GM12878 (cell line): ENCODE measurements around the gene EFNA2. TPM values are rescaled to one million over a fixed set of nuclear protein-coding genes. Genes with fewer than 3 reads are reported as not detected.

Source experiments
- ATAC-seq: fragments of 200-7000 bp; cut with Tn5 transposase; 3 replicates; pipeline ENCODE4 v1.9.1; 2020; ENCODE audit warnings: mild to moderate bottlenecking, moderate library complexity
- BruUV-seq: library from RNA; stranded (reverse); fragments of 400-500 nt; replicated peaks from 2 replicates; lab custom pipeline; 2021; lab: Mats Ljungman, UMichigan
- CTCF ChIA-PET: fragments of 300-600 bp; sonication (Branson Sonifier 250); formaldehyde crosslinking; extraction: SDS; loops from one replicate; lab custom pipeline; 2021; ENCODE audit warnings: inconsistent platforms; lab: Yijun Ruan, JAX
- POLR2A ChIA-PET: fragments of 350-600 bp; formaldehyde crosslinking; extraction: SDS; loops from one replicate; lab custom pipeline; 2021; ENCODE audit warnings: inconsistent platforms; lab: Charles Lee
- RAD21 ChIA-PET: fragments of 300-600 bp; sonication (Branson Sonifier 250); formaldehyde crosslinking; loops from one replicate; lab custom pipeline; 2023; ENCODE audit warnings: antibody characterized with exemption; ENCODE audit not compliant: unreplicated experiment; lab: Charles Lee
- SMC1A ChIA-PET: fragments of 300-600 bp; sonication (Branson Sonifier 250); formaldehyde crosslinking; loops from one replicate; lab custom pipeline; 2023; ENCODE audit not compliant: unreplicated experiment, uncharacterized antibody; lab: Charles Lee
- DNase-seq: peaks from one replicate; pipeline ENCODE4 v3.0.0-alpha.2; 2011; ENCODE audit warnings: low read depth, low spot score
- FAIRE-seq: peaks from 3 replicates; lab custom pipeline; 2011; peaks lifted over from hg19 to GRCh38; lab: Jason Lieb, UNC
- H2AFZ ChIP-seq: 2 replicates; pipeline ENCODE4 v1.6.0; 2011; ENCODE audit warnings: low read depth, low read length, control low read depth; ENCODE audit not compliant: control insufficient read depth
- H3K27ac ChIP-seq: 2 replicates; pipeline ENCODE4 v1.5.1; 2011; ENCODE audit warnings: control low read depth; ENCODE audit not compliant: control insufficient read depth, insufficient read depth
- H3K27me3 ChIP-seq, 2 experiments: replicated peaks in 1 of 2; 2 replicates each; pipeline versions ENCODE4 v1.6.0 to v1.6.1; 2011; ENCODE audit warnings: low read length in 1 of 2; ENCODE audit not compliant: control insufficient read depth in 2 of 2, insufficient read depth in 2 of 2
- H3K36me3 ChIP-seq, 2 experiments: 2 replicates each; pipeline ENCODE4 v1.5.1; 2011; ENCODE audit warnings: low read length in 1 of 2; ENCODE audit not compliant: control insufficient read depth in 2 of 2, insufficient read depth in 2 of 2
- H3K4me1 ChIP-seq: 2 replicates; pipeline ENCODE4 v1.6.1; 2011; ENCODE audit warnings: mild to moderate bottlenecking, low read length, moderate library complexity, mixed read lengths; ENCODE audit not compliant: control insufficient read depth, insufficient read depth
- H3K4me2 ChIP-seq: 2 replicates; pipeline ENCODE4 v1.6.0; 2011; ENCODE audit warnings: control low read depth; ENCODE audit not compliant: control insufficient read depth, insufficient read depth
- H3K4me3 ChIP-seq: fragments of 200-600 bp; sonication (generic); 2 replicates; pipeline ENCODE4 v1.5.1; 2016
- H3K79me2 ChIP-seq: 2 replicates; pipeline ENCODE4 v1.6.0; 2011; ENCODE audit warnings: low read length; ENCODE audit not compliant: control insufficient read depth, insufficient read depth
- H3K9ac ChIP-seq: 2 replicates; pipeline ENCODE4 v1.8.0; 2011; ENCODE audit warnings: low read length, control low read depth, mixed read lengths; ENCODE audit not compliant: control insufficient read depth, insufficient read depth
- H3K9me3 ChIP-seq: replicated peaks from 3 replicates; pipeline ENCODE4 v1.5.1; 2011; ENCODE audit warnings: mild to moderate bottlenecking, low read length; ENCODE audit not compliant: control insufficient read depth, insufficient read depth
- H4K20me1 ChIP-seq: 2 replicates; pipeline ENCODE4 v1.6.0; 2011; ENCODE audit not compliant: control insufficient read depth, insufficient read depth
- NR2F1 ChIP-seq: fragments of 450-650 bp; conservative IDR thresholded peaks from 2 replicates; pipeline ENCODE4 v1.6.1; 2017; ENCODE audit warnings: mild to moderate bottlenecking
- TCF12 ChIP-seq: IDR thresholded peaks from 2 replicates; pipeline ENCODE4 v1.6.1; 2011; ENCODE audit warnings: low read depth, mild to moderate bottlenecking, low read length
- WRNIP1 ChIP-seq: IDR thresholded peaks from 2 replicates; pipeline ENCODE4 v1.6.1; 2011; ENCODE audit warnings: low read depth, low read length, improper control_type of control experiment, borderline replicate concordance
- WGBS: methylation state at CpG from one replicate; pipeline ENCODE4 v1.1.6; 2016; ENCODE audit warnings: low lambda C conversion rate; ENCODE audit not compliant: insufficient replicate concordance, insufficient coverage; ENCODE audit errors: missing lambda C conversion rate; 5-methylcytosine and 5-hydroxymethylcytosine counted together
- in situ Hi-C: fragments of 300-500 bp; cut with MboI; formaldehyde crosslinking; loops from 9 replicates; pipeline ENCODE4 v1.14.3; 2018; ENCODE audit warnings: mixed read lengths
- intact Hi-C: fragments of 100-400 bp; cut with micrococcal nuclease; formaldehyde crosslinking; loops from one replicate; pipeline ENCODE4 v1.14.2; 2022; ENCODE audit not compliant: unreplicated experiment
- polyA plus RNA-seq, 11 experiments: library from polyadenylated mRNA; depleted of rRNA in 4 of 11; unstranded in 6 of 11; stranded (reverse) in 5 of 11; fragments of >200 nt; fragmentation: Nextera tagmentation in 4 of 11; fragmentation: Illumina TruSeq in 1 of 11; extraction: Ambion mirVana in 4 of 11; extraction: Trizol in 1 of 11; gene quantifications; 1 replicate in 1 of 11; 2 replicates in 10 of 11; pipeline versions ENCODE4 v1.2.1 to v1.2.3, GENCODE V29; 2011 to 2016; ENCODE audit warnings: inconsistent platforms in 2 of 11, missing spikeins in 2 of 11, low read depth in 1 of 11
- total RNA-seq, 4 experiments: library from RNA; depleted of rRNA in 3 of 4; stranded (reverse); fragments of >200 nt in 3 of 4; fragmentation: Illumina TruSeq in 1 of 4; extraction: Trizol in 1 of 4; gene quantifications; 2 replicates each; pipeline versions ENCODE4 v1.2.1 to v1.2.3, GENCODE V29; 2013 to 2021

Gene EFNA2
- total and polyA plus RNA-seq, 10 of the 15 experiments (the other 5 are each of a cell fraction or from before 2014, with no cell fraction given): not detected

DNA sequence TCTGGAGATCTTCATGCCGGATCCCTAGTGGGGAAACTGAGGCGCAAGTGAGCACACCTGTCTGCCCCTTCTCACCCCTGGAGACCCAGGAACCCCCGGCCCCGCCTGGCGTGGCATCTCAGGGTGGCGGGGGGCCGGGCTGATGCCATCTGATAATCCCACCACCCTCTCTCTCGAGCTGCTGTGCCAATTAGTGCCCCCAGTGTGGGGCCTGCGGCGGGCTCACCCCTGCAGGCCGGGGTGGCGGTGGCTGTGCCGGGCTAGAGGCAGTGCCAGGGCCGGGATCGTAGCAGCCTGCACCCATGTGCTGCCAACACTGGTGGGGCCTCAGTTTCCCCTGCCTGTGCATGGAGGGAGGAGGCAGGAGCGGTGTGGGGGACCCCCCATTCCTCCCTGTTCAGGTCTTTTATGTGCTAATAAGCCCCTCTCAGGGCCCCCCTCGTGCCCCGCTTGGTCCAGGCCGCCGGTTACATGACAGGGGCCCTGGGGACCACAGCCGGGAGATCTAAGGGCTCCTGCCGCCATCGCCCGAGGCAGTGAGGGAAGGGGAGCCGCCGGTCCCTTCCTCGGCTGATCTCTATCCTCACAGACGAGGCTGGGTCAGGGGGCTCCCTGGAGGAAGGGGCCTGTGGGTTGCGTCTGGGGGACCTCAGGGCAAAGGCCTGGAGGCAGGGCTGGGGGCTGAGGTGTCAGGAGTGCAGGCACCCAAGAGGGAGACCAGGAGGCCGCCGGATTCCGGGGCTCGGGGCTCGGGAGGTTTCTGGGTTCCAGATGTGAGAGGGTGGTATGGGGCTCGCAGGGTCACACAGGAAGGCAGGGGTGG, 8.3 kb downstream of the EFNA2 start:
- Histone ChIP-seq H3K27me3 (no peaks in the 10 kb centered on the region), H3K4me1 (peaks cover 16% of the 10 kb centered on the region), H3K4me3 (no peak overlapping the region), H3K27ac (no peak overlapping the region), H3K9ac (no peak overlapping the region), H2AFZ (no peak overlapping the region), H3K36me3 (no peaks in the 10 kb centered on the region)
- DNase-seq: no peak
- in situ Hi-C loops (no loop called here), intact Hi-C loops (no loop called here)
- POLR2A ChIA-PET: interaction anchor here (0.6 kb wide), 1 partner anchor 788 kb away, joined by 4 read pairs; no protein-coding TSS in a partner anchor
- CTCF ChIA-PET: no interaction called here
- RAD21 ChIA-PET: no interaction called here
- no peak for TF ChIP-seq NR2F1
- TF ChIP-seq TCF12: no peak
- TF ChIP-seq, all 136 proteins: peak for 0
- H3K79me2 ChIP-seq: no peaks in the 10 kb centered on the region
- no peaks in the 10 kb centered on the region for H4K20me1 ChIP-seq
- FAIRE-seq (no peak), ATAC-seq (no peak)
- no TSS peak for BruUV-seq
- 43% methylated on average over 32 of the region's 35 CpGs for WGBS
- SMC1A ChIA-PET: no interaction called here
- no peaks in the 10 kb centered on the region for H3K9me3 ChIP-seq
- no peak overlapping the region for H3K4me2 ChIP-seq

- SMC1A ChIA-PET: no interaction called here
- Histone ChIP-seq H2AFZ (no peak overlapping the region), H3K27ac (no peak overlapping the region)
- FAIRE-seq (no peak), DNase-seq (no peak), ATAC-seq (no peak)
- BruUV-seq: no TSS peak
- CTCF ChIA-PET: no interaction called here
- TF ChIP-seq WRNIP1: no peak
- TF ChIP-seq, all 136 proteins: peak for 0
- H3K27me3 ChIP-seq: no peaks in the 10 kb centered on the region
- H3K9me3 ChIP-seq: no peaks in the 10 kb centered on the region
- ChIA-PET POLR2A (no interaction called here), RAD21 (no interaction called here)
- peaks cover 16% of the 10 kb centered on the region for H3K4me1 ChIP-seq
- no peaks in the 10 kb centered on the region for H3K36me3 ChIP-seq
- intact Hi-C loops (no loop called here), in situ Hi-C loops (no loop called here)
- WGBS: 51% methylated on average over 12 of the region's 14 CpGs
- H3K4me3 ChIP-seq: no peak overlapping the region
- H4K20me1 ChIP-seq: no peaks in the 10 kb centered on the region
- no peak overlapping the region for H3K4me2 ChIP-seq
- H3K79me2 ChIP-seq: no peaks in the 10 kb centered on the region
- H3K9ac ChIP-seq: no peak overlapping the region
These were observed 9.0 kb downstream of the EFNA2 start for GRCh38 chr19:1294688-1295087.
